HG03175 (cell line): Measurements from ENCODE around the gene MAPK6.

Experiments
- ATAC-seq: cut with Tn5 transposase; IDR thresholded peaks from one replicate; pipeline ENCODE4 v1.9.1; 2021; ENCODE audit warnings: mild to moderate bottlenecking, moderate library complexity; ENCODE audit not compliant: unreplicated experiment

MAPK6 gene

GRCh38 chr15:52010633-52011595, 8.1 kb upstream of the MAPK6 start:
- no peak for ATAC-seq

GRCh38 chr15:52011711-52012144, 7.3 kb upstream of the MAPK6 start:
- no peak for ATAC-seq

- ATAC-seq: no peak
These were observed 6.8 kb upstream of the MAPK6 start for GRCh38 chr15:52012210-52012609.

GRCh38 chr15:52013151-52013791, 5.7 kb upstream of the MAPK6 start:
- peak; percentile 57 for ATAC-seq

GRCh38 chr15:52014616-52015015, 4.4 kb upstream of the MAPK6 start:
- ATAC-seq: no peak

- no peak for ATAC-seq
These were observed 2.7 kb upstream of the MAPK6 start for GRCh38 chr15:52016316-52016715.

- no peak for ATAC-seq
These were observed 775 bp upstream of the MAPK6 start for GRCh38 chr15:52018244-52018643.

GRCh38 chr15:52019394-52020220, 588 bp downstream of the MAPK6 start:
- peak; percentile 68 for ATAC-seq

- ATAC-seq: no peak
These were observed 1.4 kb downstream of the MAPK6 start for GRCh38 chr15:52020221-52021085.

GRCh38 chr15:52021128-52021671, 2.2 kb downstream of the MAPK6 start:
- no peak for ATAC-seq

- ATAC-seq: no peak
These were observed 3.0 kb downstream of the MAPK6 start for GRCh38 chr15:52021892-52022540.

- ATAC-seq: no peak
These were observed 4.3 kb downstream of the MAPK6 start for GRCh38 chr15:52023169-52023922.

GRCh38 chr15:52028431-52029093, 9.5 kb downstream of the MAPK6 start:
- ATAC-seq: no peak

- ATAC-seq: no peak
These were observed 11.0 kb downstream of the MAPK6 start for GRCh38 chr15:52030010-52030409.

- ATAC-seq: no peak
These were observed 12.5 kb downstream of the MAPK6 start for GRCh38 chr15:52031556-52031955.

GRCh38 chr15:52037889-52038505, 19.0 kb downstream of the MAPK6 start:
- ATAC-seq: no peak

- ATAC-seq: no peak
These were observed 21.1 kb downstream of the MAPK6 start for GRCh38 chr15:52039925-52040781.
